DND-41 (cell line): Measurements from ENCODE around the gene JUN.

Experiments used
- ATAC-seq: fragments of 200-7000 bp; cut with Tn5 transposase; 3 replicates; pipeline ENCODE4 v1.9.1; 2021; ENCODE audit warnings: low read depth; ENCODE audit not compliant: insufficient read depth
- DNase-seq: peaks from one replicate; pipeline ENCODE4 v3.0.0-alpha.2; 2020
- H2AFZ ChIP-seq: 2 replicates; pipeline ENCODE4 v1.6.0; 2012; ENCODE audit warnings: low read depth, low read length
- H3K27ac ChIP-seq: 2 replicates; pipeline ENCODE4 v1.5.1; 2012; ENCODE audit warnings: low read length, inconsistent platforms
- H3K27me3 ChIP-seq: fragments of 200-600 bp; sonication (generic); 2 replicates; pipeline ENCODE4 v1.6.0; 2012; ENCODE audit warnings: low read length, mild to moderate bottlenecking, inconsistent platforms; ENCODE audit not compliant: insufficient read depth, poor library complexity
- H3K36me3 ChIP-seq: 2 replicates; pipeline ENCODE4 v1.5.1; 2012; ENCODE audit warnings: low read length, inconsistent platforms; ENCODE audit not compliant: insufficient read depth
- H3K4me1 ChIP-seq: 2 replicates; pipeline ENCODE4 v1.5.1; 2012; ENCODE audit warnings: mild to moderate bottlenecking, low read length; ENCODE audit not compliant: insufficient read depth
- H3K4me2 ChIP-seq: 2 replicates; pipeline ENCODE4 v1.6.0; 2012; ENCODE audit warnings: mild to moderate bottlenecking, moderate library complexity, low read length, inconsistent platforms; ENCODE audit not compliant: insufficient read depth
- H3K4me3 ChIP-seq, 2 experiments: fragments of 200-600 bp in 1 of 2; shearing (Covaris generic) in 1 of 2; 2 replicates each; pipeline ENCODE4 v1.5.1; 2012 to 2016; ENCODE audit warnings: inconsistent platforms in 2 of 2, low read length in 2 of 2, mild to moderate bottlenecking in 2 of 2, low read depth in 1 of 2, moderate library complexity in 1 of 2
- H3K79me2 ChIP-seq: 2 replicates; pipeline ENCODE4 v1.6.0; 2012; ENCODE audit warnings: low read length, inconsistent platforms; ENCODE audit not compliant: insufficient read depth
- H3K9ac ChIP-seq: 2 replicates; pipeline ENCODE4 v1.6.0; 2012; ENCODE audit warnings: low read depth, mild to moderate bottlenecking, inconsistent platforms, low read length, moderate library complexity
- H3K9me3 ChIP-seq: 2 replicates; pipeline ENCODE4 v1.5.1; 2012; ENCODE audit warnings: low read length, moderate library complexity, mild to moderate bottlenecking, inconsistent platforms; ENCODE audit not compliant: insufficient read depth, severe bottlenecking
- H4K20me1 ChIP-seq: 2 replicates; pipeline ENCODE4 v1.6.0; 2012; ENCODE audit warnings: low read length; ENCODE audit not compliant: insufficient read depth
- EZH2 ChIP-seq: IDR thresholded peaks from 3 replicates; pipeline ENCODE4 v1.6.1; 2012; ENCODE audit warnings: borderline replicate concordance, low read depth, mild to moderate bottlenecking, moderate library complexity, low read length, inconsistent platforms; ENCODE audit not compliant: severe bottlenecking
- TF ChIP-seq, protein P1 (sequence below): IDR thresholded peaks from 2 replicates; pipeline ENCODE4 v1.5.1; 2012; ENCODE audit warnings: borderline replicate concordance, low read length, moderate library complexity, mild to moderate bottlenecking; ENCODE audit not compliant: poor library complexity, severe bottlenecking; ENCODE audit errors: extremely low read depth

JUN gene

GRCh38 chr1:58816747-58817221, 32.9 kb upstream of the JUN start:
- H4K20me1 ChIP-seq = no peaks in the 10 kb centered on the region
- DNase-seq = no peak
- H3K27ac ChIP-seq = peak overlapping the region; percentile 98
- H3K36me3 ChIP-seq = no peaks in the 10 kb centered on the region
- peak overlapping the region; percentile 99 for H2AFZ ChIP-seq
- H3K9ac ChIP-seq = peak overlapping the region; percentile 95
- ATAC-seq = no peak
- TF ChIP-seq, protein P1, sequence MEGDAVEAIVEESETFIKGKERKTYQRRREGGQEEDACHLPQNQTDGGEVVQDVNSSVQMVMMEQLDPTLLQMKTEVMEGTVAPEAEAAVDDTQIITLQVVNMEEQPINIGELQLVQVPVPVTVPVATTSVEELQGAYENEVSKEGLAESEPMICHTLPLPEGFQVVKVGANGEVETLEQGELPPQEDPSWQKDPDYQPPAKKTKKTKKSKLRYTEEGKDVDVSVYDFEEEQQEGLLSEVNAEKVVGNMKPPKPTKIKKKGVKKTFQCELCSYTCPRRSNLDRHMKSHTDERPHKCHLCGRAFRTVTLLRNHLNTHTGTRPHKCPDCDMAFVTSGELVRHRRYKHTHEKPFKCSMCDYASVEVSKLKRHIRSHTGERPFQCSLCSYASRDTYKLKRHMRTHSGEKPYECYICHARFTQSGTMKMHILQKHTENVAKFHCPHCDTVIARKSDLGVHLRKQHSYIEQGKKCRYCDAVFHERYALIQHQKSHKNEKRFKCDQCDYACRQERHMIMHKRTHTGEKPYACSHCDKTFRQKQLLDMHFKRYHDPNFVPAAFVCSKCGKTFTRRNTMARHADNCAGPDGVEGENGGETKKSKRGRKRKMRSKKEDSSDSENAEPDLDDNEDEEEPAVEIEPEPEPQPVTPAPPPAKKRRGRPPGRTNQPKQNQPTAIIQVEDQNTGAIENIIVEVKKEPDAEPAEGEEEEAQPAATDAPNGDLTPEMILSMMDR = no peak
- TF ChIP-seq EZH2 = no peak
- no peaks in the 10 kb centered on the region for H3K27me3 ChIP-seq
- peak overlapping the region; percentile 91 for H3K4me2 ChIP-seq
- H3K4me1 ChIP-seq = peaks cover 17% of the 10 kb centered on the region
- no peaks in the 10 kb centered on the region for H3K79me2 ChIP-seq
- H3K9me3 ChIP-seq = no peaks in the 10 kb centered on the region
- H3K4me3 ChIP-seq = peak overlapping the region; percentile 51 to 69

GRCh38 chr1:58816072-58816746, 32.4 kb upstream of the JUN start:
- Histone ChIP-seq H3K4me1 (peaks cover 17% of the 10 kb centered on the region), H3K4me3 (peak overlapping the region; percentile 51 to 69), H3K36me3 (no peaks in the 10 kb centered on the region), H3K79me2 (no peaks in the 10 kb centered on the region), H2AFZ (peak overlapping the region; percentile 99), H4K20me1 (no peaks in the 10 kb centered on the region), H3K27me3 (no peaks in the 10 kb centered on the region), H3K9me3 (no peaks in the 10 kb centered on the region), H3K4me2 (peak overlapping the region; percentile 91), H3K9ac (peak overlapping the region; percentile 95), H3K27ac (peak overlapping the region; percentile 98)
- TF ChIP-seq, protein P1 = peak; percentile 46
- TF ChIP-seq EZH2 = no peak
- peak; percentile 97 for ATAC-seq
- peak; percentile 89 for DNase-seq

GRCh38 chr1:58815686-58816071, 31.8 kb upstream of the JUN start:
- H3K4me2 ChIP-seq = peak overlapping the region; percentile 91
- no peaks in the 10 kb centered on the region for H3K79me2 ChIP-seq
- DNase-seq (no peak), ATAC-seq (no peak)
- H3K36me3 ChIP-seq = no peaks in the 10 kb centered on the region
- no peaks in the 10 kb centered on the region for H3K9me3 ChIP-seq
- peak overlapping the region; percentile 95 for H3K9ac ChIP-seq
- H3K27ac ChIP-seq = peak overlapping the region; percentile 98
- no peaks in the 10 kb centered on the region for H3K27me3 ChIP-seq
- H3K4me1 ChIP-seq = peaks cover 17% of the 10 kb centered on the region
- peak overlapping the region; percentile 99 for H2AFZ ChIP-seq
- H3K4me3 ChIP-seq = peak overlapping the region; percentile 51 to 69; a peak in 3 of 4 replicates
- H4K20me1 ChIP-seq = no peaks in the 10 kb centered on the region
- no peak for TF ChIP-seq EZH2
- TF ChIP-seq, protein P1 = no peak
